H1 (cell line): ENCODE measurements around the gene RNF13. TPM values are rescaled to one million over a fixed set of nuclear protein-coding genes. Genes with fewer than 3 reads are reported as not detected.

Source experiments
- POLR2AphosphoS5 ChIP-seq: IDR thresholded peaks from 2 replicates; pipeline ENCODE4 v1.6.1; 2011; ENCODE audit warnings: low read depth, low read length
- ZNF274 ChIP-seq: IDR thresholded peaks from 2 replicates; pipeline ENCODE4 v1.7.0; 2012; ENCODE audit warnings: low read length, borderline replicate concordance; ENCODE audit errors: extremely low read depth
- polyA plus RNA-seq, 7 experiments: library from polyadenylated mRNA; depleted of rRNA in 3 of 7; stranded (reverse) in 5 of 7; unstranded in 2 of 7; fragments of >200 nt in 5 of 7; fragments of 200-250 nt in 2 of 7; gene quantifications; 1 replicate in 5 of 7; 2 replicates in 1 of 7; 4 replicates in 1 of 7; pipeline versions ENCODE4 v1.2.1 to v1.2.3, GENCODE V29; 2011 to 2013; ENCODE audit warnings: missing spikeins in 2 of 7, mixed read lengths in 2 of 7
- total RNA-seq: library from RNA; stranded (reverse); fragmentation: NEBNext Ultra II Directional; extraction: Animal tissue kit (Norgen Biotek cat#: 25700); gene quantifications from 2 replicates; pipeline ENCODE4 v1.2.1, GENCODE V29; 2021

Gene RNF13
- total and polyA plus RNA-seq, 2 of the 8 experiments (the other 6 are each of a cell fraction or from before 2014, with no cell fraction given), result 19.4 to 35.4 TPM

- TF ChIP-seq ZNF274, result no peak
- TF ChIP-seq POLR2AphosphoS5, result no peak
- TF ChIP-seq, all 59 proteins: peak for 0
These were observed 187.6 kb downstream of the RNF13 start (continued) for GRCh38 chr3:150000641-150001040.
